DMS153 treated with DMSO at 0.1 percent for 48 hours (cell line): Measurements from ENCODE around the gene SPDYE3.

ENCODE experiments used
- DNase-seq: peaks from one replicate; lab custom pipeline; 2025; ENCODE audit not compliant: unreplicated experiment; lab: John Stamatoyannopoulos, UW

SPDYE3 gene

DNA sequence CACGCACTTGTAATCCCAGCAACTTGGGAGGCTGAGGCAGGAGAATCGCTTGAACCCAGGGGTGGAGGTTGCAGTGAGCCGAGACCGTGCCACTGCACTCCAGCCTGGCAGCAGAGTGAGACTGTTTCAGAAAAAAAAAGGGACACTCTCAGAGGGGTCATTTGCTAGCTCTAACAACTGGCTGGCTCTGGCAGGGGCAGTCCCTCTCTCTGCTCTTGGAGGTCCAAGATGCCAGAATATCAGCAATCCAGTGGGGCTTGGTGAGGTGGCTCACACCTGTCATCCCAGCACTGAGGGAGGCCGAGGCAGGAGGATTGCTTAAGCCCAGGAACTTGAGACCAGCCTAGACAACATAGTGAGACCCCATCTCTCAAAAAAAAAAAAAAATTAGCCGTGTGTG is 63.2 kb downstream of the SPDYE3 start:
- DNase-seq: no peak

DNA sequence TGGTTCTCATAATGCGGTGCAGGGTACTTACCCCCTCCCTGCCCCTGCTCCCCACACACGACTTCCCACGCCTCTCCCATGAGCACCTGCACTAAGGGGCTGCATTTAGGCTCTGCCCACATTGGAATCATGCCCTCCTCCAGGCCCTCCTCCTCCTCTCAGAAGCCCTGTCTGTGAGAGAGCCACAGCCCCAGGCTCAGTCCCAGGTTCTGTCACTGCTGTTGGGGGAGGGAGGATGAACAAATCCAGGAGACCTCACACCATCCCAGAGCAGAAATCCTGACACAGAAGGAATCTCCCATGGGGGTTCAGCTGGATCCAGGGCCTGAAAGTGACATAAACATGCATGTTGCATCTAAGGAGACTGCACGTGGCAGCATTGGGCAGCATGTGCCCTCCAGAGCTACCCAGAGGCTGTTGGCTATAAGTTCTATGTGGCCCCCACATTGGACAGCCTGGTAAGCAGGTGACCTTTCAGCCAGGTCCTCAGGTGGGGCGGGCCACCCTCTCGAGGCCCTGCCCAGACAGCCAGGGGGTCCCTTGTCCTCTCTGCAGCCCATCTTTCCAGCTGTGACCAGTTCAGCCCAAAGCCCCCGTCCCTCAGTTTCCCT is 64.2 kb downstream of the SPDYE3 start:
- no peak for DNase-seq
